Liver (tissue), 9 donors: ENCODE data around the gene DNAJA3. TPM values are rescaled to one million over a fixed set of nuclear protein-coding genes. Genes with fewer than 3 reads are reported as not detected.

Source experiments
- DNase-seq: peaks from one replicate; pipeline ENCODE4 v3.0.0-alpha.2; 2017; ENCODE audit warnings: low spot score
- H3K27ac ChIP-seq, 2 donors: one replicate each; pipeline ENCODE4 v1.7.0; 2013; ENCODE audit warnings: inconsistent platforms in 2 of 2, low read length in 2 of 2, control low read depth in 1 of 2, low read depth in 1 of 2, mild to moderate bottlenecking in 1 of 2
- H3K27me3 ChIP-seq, 4 donors: one replicate each; pipeline versions ENCODE4 v1.6.1 to v1.7.0; 2013; ENCODE audit warnings: low read length in 3 of 4, inconsistent platforms in 1 of 4, mild to moderate bottlenecking in 1 of 4, moderate library complexity in 1 of 4; ENCODE audit not compliant: control insufficient read depth in 4 of 4, insufficient read depth in 4 of 4
- H3K36me3 ChIP-seq, 4 donors: one replicate each; pipeline versions ENCODE4 v1.6.1 to v1.7.0; 2013; ENCODE audit warnings: low read length in 3 of 4, mild to moderate bottlenecking in 3 of 4, low read depth in 1 of 4, moderate library complexity in 1 of 4; ENCODE audit not compliant: control insufficient read depth in 4 of 4, insufficient read depth in 3 of 4
- H3K4me1 ChIP-seq, 4 donors: one replicate each; pipeline versions ENCODE4 v1.6.1 to v1.7.0; 2013; ENCODE audit warnings: low read length in 3 of 4, mild to moderate bottlenecking in 3 of 4, moderate library complexity in 1 of 4; ENCODE audit not compliant: control insufficient read depth in 4 of 4, insufficient read depth in 4 of 4
- H3K4me3 ChIP-seq, 3 donors: one replicate each; pipeline versions ENCODE4 v1.6.1 to v1.7.0; 2013; ENCODE audit warnings: low read length in 3 of 3, control low read depth in 1 of 3, low read depth in 1 of 3, mild to moderate bottlenecking in 1 of 3
- H3K9ac ChIP-seq, 2 donors: one replicate each; pipeline ENCODE4 v1.7.0; 2013; ENCODE audit warnings: low read length in 2 of 2, mild to moderate bottlenecking in 2 of 2, moderate library complexity in 2 of 2, control low read depth in 1 of 2, low read depth in 1 of 2
- H3K9me3 ChIP-seq, 4 donors: one replicate each; pipeline versions ENCODE4 v1.6.1 to v1.7.0; 2013; ENCODE audit warnings: low read length in 3 of 4; ENCODE audit not compliant: control insufficient read depth in 4 of 4
- CTCF ChIP-seq: fragments of 150-350 bp; IDR thresholded peaks from 2 replicates; pipeline ENCODE4 v1.5.1; 2017; ENCODE audit warnings: improper control_type of control experiment, low read depth, low read length; ENCODE audit not compliant: missing input control
- EGR1 ChIP-seq, 2 donors: IDR thresholded peaks; 2 replicates each; pipeline ENCODE4 v1.6.1; 2016 to 2018; ENCODE audit warnings: antibody characterized with exemption in 2 of 2, low read depth in 2 of 2
- FOXA1 ChIP-seq: IDR thresholded peaks from 2 replicates; pipeline ENCODE4 v1.6.1; 2016; ENCODE audit warnings: antibody characterized with exemption
- HNF4G ChIP-seq: IDR thresholded peaks from 2 replicates; pipeline ENCODE4 v1.6.1; 2016; ENCODE audit warnings: antibody characterized with exemption
- JUND ChIP-seq, 2 donors: IDR thresholded peaks; 2 replicates each; pipeline ENCODE4 v1.6.1; 2016; ENCODE audit warnings: antibody characterized with exemption in 2 of 2
- MAX ChIP-seq: IDR thresholded peaks from 2 replicates; pipeline ENCODE4 v1.6.1; 2016; ENCODE audit warnings: antibody characterized with exemption
- NR2F2 ChIP-seq: IDR thresholded peaks from 2 replicates; pipeline ENCODE4 v1.6.1; 2016; ENCODE audit warnings: antibody characterized with exemption
- RAD21 ChIP-seq, 2 donors: IDR thresholded peaks; 2 replicates each; pipeline ENCODE4 v1.6.1; 2016; ENCODE audit warnings: antibody characterized with exemption in 2 of 2, mild to moderate bottlenecking in 2 of 2
- RXRA ChIP-seq, 2 donors: IDR thresholded peaks; 2 replicates each; pipeline ENCODE4 v1.6.1; 2017 to 2018; ENCODE audit warnings: antibody characterized with exemption in 2 of 2, mild to moderate bottlenecking in 1 of 2
- SP1 ChIP-seq: IDR thresholded peaks from 2 replicates; pipeline ENCODE4 v1.6.1; 2018; ENCODE audit warnings: antibody characterized with exemption, mild to moderate bottlenecking
- TAF1 ChIP-seq: conservative IDR thresholded peaks from 2 replicates; pipeline ENCODE4 v1.6.1; 2016; ENCODE audit warnings: antibody characterized with exemption, mild to moderate bottlenecking
- YY1 ChIP-seq: IDR thresholded peaks from 2 replicates; pipeline ENCODE4 v1.6.1; 2016; ENCODE audit warnings: antibody characterized with exemption, mild to moderate bottlenecking
- WGBS: extraction: QIAGEN DNeasy Blood & Tissue Kit; methylation state at CpG from one replicate; pipeline ENCODE4 v1.1.7; 2013; 5-methylcytosine and 5-hydroxymethylcytosine counted together
- polyA plus RNA-seq, 2 donors: library from polyadenylated mRNA; stranded (reverse) in 1 of 2; unstranded in 1 of 2; fragments of 200-250 nt in 1 of 2; fragments of >200 nt in 1 of 2; fragmentation: Nextera tagmentation in 1 of 2; extraction: Ambion mirVana in 1 of 2; gene quantifications; one replicate each; pipeline versions ENCODE4 v1.2.1 to v1.2.3, GENCODE V29; 2013 to 2015
- total RNA-seq, 2 donors: library from RNA; depleted of rRNA; stranded (reverse); fragments of >200 nt; gene quantifications; one replicate each; pipeline ENCODE4 v1.2.3, GENCODE V29; 2014
- TF ChIP-seq, protein P1 (sequence below): IDR thresholded peaks from 2 replicates; pipeline ENCODE4 v1.6.1; 2016; ENCODE audit warnings: antibody characterized with exemption, mild to moderate bottlenecking
- TF ChIP-seq, protein P2 (sequence below): IDR thresholded peaks from 2 replicates; pipeline ENCODE4 v1.6.1; 2016; ENCODE audit warnings: antibody characterized with exemption
- donor health status: healthy.
- donor health status: healthy.
- donor health status: healthy.
- donor health status: healthy.
- donor health status: healthy.

DNAJA3 gene
- total and polyA plus RNA-seq, 4 donors, result 39.6 to 86.3 (median 65.6) TPM

- no peak for TF ChIP-seq CTCF
Measured at GRCh38 chr16:4461250-4462085, 35.8 kb downstream of the DNAJA3 start (continued).

DNA sequence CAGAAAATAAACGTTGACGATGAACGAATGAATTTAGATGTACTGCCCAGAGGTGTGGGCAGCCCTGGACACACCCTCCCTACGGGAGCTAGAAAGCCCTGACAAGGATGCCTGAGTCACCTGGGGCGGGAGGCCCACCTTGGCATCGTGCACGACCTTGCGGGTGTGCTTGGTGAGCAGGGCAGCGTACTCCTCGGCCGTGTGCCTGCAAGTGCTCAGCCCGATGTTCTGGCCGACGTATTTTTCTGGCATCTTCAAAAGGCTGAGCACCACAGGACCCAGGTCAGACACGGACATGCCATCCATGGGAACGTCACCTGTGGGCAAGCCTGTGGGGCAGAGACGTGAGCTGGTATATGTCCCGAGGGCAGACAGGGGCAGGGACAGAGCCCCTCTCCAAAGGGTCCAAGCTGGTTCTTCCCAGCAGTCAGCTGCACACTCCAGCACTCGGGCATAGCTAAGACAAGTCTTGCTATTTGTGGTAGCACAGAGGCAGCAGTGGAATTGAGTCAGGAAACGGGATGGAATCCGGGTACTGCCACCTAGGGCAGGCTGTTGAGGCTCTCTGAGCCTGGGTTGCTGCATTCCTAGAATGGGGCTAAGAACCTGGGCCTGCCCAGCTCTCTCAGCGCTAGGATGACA, 38.0 kb downstream of the DNAJA3 start:
- no peaks in the 10 kb centered on the region for H3K9me3 ChIP-seq
- peaks cover 11 to 32% (median 20%) of the 10 kb centered on the region in 4 donors for H3K36me3 ChIP-seq
- TF ChIP-seq YY1, result no peak
- no peak for TF ChIP-seq SP1
- TF ChIP-seq, protein P1, sequence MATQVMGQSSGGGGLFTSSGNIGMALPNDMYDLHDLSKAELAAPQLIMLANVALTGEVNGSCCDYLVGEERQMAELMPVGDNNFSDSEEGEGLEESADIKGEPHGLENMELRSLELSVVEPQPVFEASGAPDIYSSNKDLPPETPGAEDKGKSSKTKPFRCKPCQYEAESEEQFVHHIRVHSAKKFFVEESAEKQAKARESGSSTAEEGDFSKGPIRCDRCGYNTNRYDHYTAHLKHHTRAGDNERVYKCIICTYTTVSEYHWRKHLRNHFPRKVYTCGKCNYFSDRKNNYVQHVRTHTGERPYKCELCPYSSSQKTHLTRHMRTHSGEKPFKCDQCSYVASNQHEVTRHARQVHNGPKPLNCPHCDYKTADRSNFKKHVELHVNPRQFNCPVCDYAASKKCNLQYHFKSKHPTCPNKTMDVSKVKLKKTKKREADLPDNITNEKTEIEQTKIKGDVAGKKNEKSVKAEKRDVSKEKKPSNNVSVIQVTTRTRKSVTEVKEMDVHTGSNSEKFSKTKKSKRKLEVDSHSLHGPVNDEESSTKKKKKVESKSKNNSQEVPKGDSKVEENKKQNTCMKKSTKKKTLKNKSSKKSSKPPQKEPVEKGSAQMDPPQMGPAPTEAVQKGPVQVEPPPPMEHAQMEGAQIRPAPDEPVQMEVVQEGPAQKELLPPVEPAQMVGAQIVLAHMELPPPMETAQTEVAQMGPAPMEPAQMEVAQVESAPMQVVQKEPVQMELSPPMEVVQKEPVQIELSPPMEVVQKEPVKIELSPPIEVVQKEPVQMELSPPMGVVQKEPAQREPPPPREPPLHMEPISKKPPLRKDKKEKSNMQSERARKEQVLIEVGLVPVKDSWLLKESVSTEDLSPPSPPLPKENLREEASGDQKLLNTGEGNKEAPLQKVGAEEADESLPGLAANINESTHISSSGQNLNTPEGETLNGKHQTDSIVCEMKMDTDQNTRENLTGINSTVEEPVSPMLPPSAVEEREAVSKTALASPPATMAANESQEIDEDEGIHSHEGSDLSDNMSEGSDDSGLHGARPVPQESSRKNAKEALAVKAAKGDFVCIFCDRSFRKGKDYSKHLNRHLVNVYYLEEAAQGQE, result no peak
- no peak for TF ChIP-seq FOXA1
- TF ChIP-seq RXRA (IDR thresholded peaks at IDR 0.05), result no peak
- no peak for TF ChIP-seq CTCF
- TF ChIP-seq JUND (IDR thresholded peaks at IDR 0.05), result no peak
- TF ChIP-seq HNF4G, result no peak
- TF ChIP-seq EGR1 (IDR thresholded peaks at IDR 0.05; ENCODE audit: low read depth in 2 of 2), result no peak
- TF ChIP-seq, protein P2, sequence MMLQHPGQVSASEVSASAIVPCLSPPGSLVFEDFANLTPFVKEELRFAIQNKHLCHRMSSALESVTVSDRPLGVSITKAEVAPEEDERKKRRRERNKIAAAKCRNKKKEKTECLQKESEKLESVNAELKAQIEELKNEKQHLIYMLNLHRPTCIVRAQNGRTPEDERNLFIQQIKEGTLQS, result no peak
- TF ChIP-seq NR2F2, result no peak
- no peak for TF ChIP-seq TAF1
- no peak for TF ChIP-seq RAD21 (IDR thresholded peaks at IDR 0.05)
- TF ChIP-seq MAX, result no peak
- H3K9ac ChIP-seq, result no peak overlapping the region
- peaks cover 4 to 8% (median 6%) of the 10 kb centered on the region in 4 donors for H3K4me1 ChIP-seq
- no peak for DNase-seq
- no peaks in the 10 kb centered on the region for H3K27me3 ChIP-seq
- 91% methylated on average over 22 of the region's 22 CpGs for WGBS
- no peak overlapping the region for H3K27ac ChIP-seq
- no peak overlapping the region for H3K4me3 ChIP-seq
